ENCODE results near the gene SEMA4D.

SEMA4D gene

DNA sequence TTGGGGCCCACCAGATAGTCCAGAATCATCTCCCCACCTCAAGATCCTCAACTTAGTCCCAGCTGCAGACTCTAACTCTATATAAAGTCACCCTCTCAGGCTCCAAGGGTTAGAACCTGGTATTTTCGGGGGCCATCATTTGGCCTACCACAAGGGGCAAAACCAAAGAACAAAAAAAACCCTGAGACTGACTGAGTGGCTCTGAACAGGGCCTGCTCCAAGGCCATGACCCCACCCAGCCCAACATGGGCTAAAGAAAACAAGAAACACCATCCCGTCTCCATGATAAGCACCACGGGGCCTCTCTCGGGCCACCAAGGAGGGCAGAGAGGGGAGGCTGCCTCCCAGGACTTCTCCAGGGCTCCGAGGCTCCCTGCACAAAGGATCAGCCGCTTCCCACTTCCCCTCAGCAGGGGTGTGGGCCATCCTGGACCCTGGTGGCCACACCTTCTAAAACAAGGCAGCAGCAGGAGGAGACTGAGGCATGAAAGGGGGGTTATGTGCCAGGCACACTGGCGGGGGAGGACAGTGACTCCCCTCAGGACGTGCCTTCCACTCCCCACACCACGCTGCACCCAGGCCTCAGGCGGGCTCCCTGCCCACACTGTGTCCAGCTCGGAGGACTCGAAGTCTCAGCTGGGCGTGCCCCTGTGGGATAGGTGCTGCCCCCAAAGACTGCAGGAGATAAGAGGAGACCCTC is 51.5 kb downstream of the SEMA4D start:
- FAIRE-seq (no peak), DNase-seq (ENCODE audit: insufficient read length, low spot score) (no peak)
- TF ChIP-seq CTCF (IDR thresholded peaks at IDR 0.05; ENCODE audit: insufficient read depth, missing control alignments): no peak

GRCh38 chr9:89445801-89446251 is 52.1 kb downstream of the SEMA4D start:
- FAIRE-seq: no peak

DNA sequence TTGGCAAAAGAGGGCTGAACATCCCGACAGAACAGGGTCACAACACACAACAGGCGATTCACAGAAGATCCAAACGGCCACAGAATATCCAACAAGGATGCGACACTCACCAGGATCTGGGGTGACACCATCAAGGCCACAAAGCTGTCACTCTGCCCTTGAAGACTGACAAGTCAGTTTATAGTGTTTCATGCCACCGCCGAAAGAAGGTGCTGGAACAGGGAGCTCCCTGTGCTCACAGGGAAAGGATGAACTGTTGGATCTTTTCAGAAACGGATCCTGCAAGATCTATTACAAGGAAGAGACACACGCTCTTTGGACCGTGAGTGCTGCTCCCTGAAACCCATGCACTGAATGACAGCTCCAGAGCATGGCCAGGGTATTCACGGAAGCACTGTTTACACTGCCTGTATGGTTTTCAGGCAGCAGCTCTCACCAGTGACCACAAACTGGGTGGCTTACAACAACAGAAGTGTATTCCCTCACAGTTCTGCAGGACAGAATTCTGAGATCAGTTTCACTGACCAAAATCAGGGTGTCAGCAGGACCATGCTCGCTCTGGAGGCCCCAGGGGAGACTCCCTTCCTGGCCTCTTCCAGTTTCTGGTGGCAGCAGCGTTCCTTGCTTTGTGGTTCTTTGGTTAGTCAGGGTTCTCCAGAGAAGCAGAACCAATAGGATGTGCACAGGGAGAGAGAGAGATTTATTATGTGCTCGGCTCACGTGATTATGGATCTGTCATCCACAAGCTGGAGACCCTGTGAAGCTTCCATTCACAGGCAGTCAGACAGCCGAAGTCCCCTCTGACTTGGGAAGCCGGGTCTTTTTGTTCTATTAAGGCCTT is 52.8 kb downstream of the SEMA4D start:
- TF ChIP-seq CTCF (IDR thresholded peaks at IDR 0.05; ENCODE audit: insufficient read depth, missing control alignments): no peak
- no peak for FAIRE-seq
- no peak for DNase-seq (ENCODE audit: insufficient read length, low spot score)

More at GRCh38 chr9:89445801-89446251, 52.1 kb downstream of the SEMA4D start:
- TF ChIP-seq CTCF (IDR thresholded peaks at IDR 0.05; ENCODE audit: insufficient read depth, missing control alignments): no peak
- DNase-seq (ENCODE audit: insufficient read length, low spot score): no peak

DNA sequence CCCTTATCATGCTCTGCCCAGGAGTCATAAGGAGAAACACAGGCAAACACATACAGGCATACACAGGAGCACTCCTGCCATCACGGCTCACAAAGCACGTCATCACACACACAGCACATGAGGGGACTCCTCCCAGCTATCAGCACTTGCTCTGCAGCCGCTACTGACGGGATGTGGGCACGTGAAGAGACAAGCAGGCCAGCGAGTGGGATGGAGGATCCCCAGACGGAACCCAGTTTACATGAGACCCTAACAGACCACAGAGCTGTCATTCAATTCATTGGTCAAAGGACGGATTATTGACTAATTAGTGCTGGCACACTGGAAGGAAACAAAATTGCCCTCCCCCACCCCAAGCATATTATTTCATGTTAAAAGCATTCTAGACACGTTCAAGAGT is 53.6 kb downstream of the SEMA4D start:
- FAIRE-seq (no peak), DNase-seq (ENCODE audit: insufficient read length, low spot score) (no peak)
- TF ChIP-seq CTCF (IDR thresholded peaks at IDR 0.05; ENCODE audit: insufficient read depth, missing control alignments): no peak

DNA sequence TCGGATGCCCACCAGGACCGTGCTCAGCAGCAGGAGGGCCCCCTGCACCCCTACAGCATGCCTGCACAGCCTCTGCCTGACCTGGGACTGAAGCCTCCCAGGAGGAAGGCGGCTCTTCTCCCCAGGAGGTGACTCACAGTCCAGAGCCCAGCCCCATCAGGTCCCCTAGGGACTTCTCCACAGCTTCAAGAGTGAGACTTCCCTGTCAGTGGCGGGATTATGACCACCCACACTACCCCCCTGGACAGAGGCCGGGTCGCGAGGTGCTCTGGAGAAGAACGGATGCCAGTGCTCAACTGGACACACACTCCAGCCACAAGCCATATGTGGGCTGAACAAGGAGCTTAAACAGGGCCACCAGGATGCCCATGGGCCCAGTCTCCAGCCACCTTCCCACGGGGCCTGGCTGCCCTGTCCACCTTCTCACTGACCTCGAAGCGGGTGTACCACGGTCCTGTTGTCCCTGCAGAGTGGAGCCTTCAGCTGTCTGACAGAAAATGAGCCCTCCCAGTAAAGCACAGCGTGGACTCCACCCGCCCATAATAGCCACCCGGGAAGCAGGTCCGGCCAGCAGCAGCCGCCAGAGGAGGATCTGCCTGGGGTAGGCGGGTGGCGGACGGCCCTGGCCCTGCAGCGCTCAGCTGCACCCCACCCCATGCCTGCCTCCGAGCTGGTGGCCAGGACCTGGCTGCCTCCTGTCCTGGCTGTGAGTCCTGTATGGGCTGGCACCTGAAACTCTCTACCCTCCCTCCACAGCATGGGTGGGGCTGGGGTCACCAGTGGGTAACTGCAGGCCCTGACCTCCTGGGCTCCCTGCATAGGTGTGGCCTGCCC is 54.7 kb downstream of the SEMA4D start:
- no peak for DNase-seq (ENCODE audit: insufficient read length, low spot score)
- no peak for TF ChIP-seq CTCF (IDR thresholded peaks at IDR 0.05; ENCODE audit: insufficient read depth, missing control alignments)
- FAIRE-seq: no peak

- DNase-seq (ENCODE audit: insufficient read length, low spot score) (no peak), FAIRE-seq (no peak)
- TF ChIP-seq CTCF (IDR thresholded peaks at IDR 0.05; ENCODE audit: insufficient read depth, missing control alignments): no peak
Measured at GRCh38 chr9:89442501-89442978, 55.4 kb downstream of the SEMA4D start.

All from D721Med (cell line).